GM23338 (cell line): Measurements from ENCODE around the gene RNF135. TPM values are rescaled to one million over a fixed set of nuclear protein-coding genes. Genes with fewer than 3 reads are reported as not detected.

ENCODE experiments used
- ATAC-seq: fragments of 200-7000 bp; cut with Tn5 transposase; 3 replicates; pipeline ENCODE4 v1.9.1; 2020
- DNase-seq: peaks from one replicate; pipeline ENCODE4 v3.0.0-alpha.2; 2015; ENCODE audit warnings: low spot score
- H2AFZ ChIP-seq: fragments of 200-600 bp; sonication (generic); 2 replicates; pipeline ENCODE4 v1.8.0; 2016; ENCODE audit warnings: antibody characterized with exemption, mild to moderate bottlenecking, moderate library complexity
- H3F3A ChIP-seq: fragments of 200-600 bp; sonication (generic); replicated peaks from 2 replicates; pipeline ENCODE4 v1.8.0; 2017; ENCODE audit warnings: antibody characterized with exemption, mixed run types, low read depth
- H3K27ac ChIP-seq: fragments of 200-600 bp; sonication (generic); 2 replicates; pipeline ENCODE4 v1.6.1; 2016; ENCODE audit warnings: low read depth
- H3K27me3 ChIP-seq: fragments of 200-600 bp; sonication (generic); 2 replicates; pipeline ENCODE4 v1.8.0; 2016; ENCODE audit warnings: mild to moderate bottlenecking, mixed run types, moderate library complexity; ENCODE audit not compliant: insufficient read depth
- H3K36me3 ChIP-seq: fragments of 200-600 bp; sonication (generic); 2 replicates; pipeline ENCODE4 v1.8.0; 2016; ENCODE audit warnings: mild to moderate bottlenecking; ENCODE audit not compliant: insufficient read depth
- H3K4me1 ChIP-seq: fragments of 200-600 bp; sonication (generic); 2 replicates; pipeline ENCODE4 v1.8.0; 2016; ENCODE audit warnings: mild to moderate bottlenecking, moderate library complexity; ENCODE audit not compliant: insufficient read depth
- H3K4me2 ChIP-seq: fragments of 200-600 bp; sonication (generic); 2 replicates; pipeline ENCODE4 v1.7.1; 2017; ENCODE audit warnings: mixed run types
- H3K4me3 ChIP-seq: fragments of 200-600 bp; sonication (generic); 2 replicates; pipeline ENCODE4 v1.6.1; 2016; ENCODE audit warnings: mixed run types
- H3K79me2 ChIP-seq: fragments of 200-600 bp; sonication (generic); replicated peaks from 2 replicates; pipeline ENCODE4 v1.8.0; 2017; ENCODE audit warnings: mild to moderate bottlenecking; ENCODE audit not compliant: insufficient read depth
- H3K9me2 ChIP-seq: fragments of 200-600 bp; sonication (generic); 2 replicates; pipeline ENCODE4 v1.8.0; 2017; ENCODE audit not compliant: insufficient read depth
- H4K20me1 ChIP-seq: fragments of 200-600 bp; sonication (generic); replicated peaks from 2 replicates; pipeline ENCODE4 v1.8.0; 2017; ENCODE audit warnings: mild to moderate bottlenecking; ENCODE audit not compliant: insufficient read depth
- H3K27ac Mint-ChIP-seq: 2 replicates; pipeline ENCODE4 v1.8.0; 2020; ENCODE audit warnings: inconsistent platforms, mild to moderate bottlenecking, moderate library complexity, mixed read lengths
- H3K27me3 Mint-ChIP-seq: 3 replicates; pipeline ENCODE4 v1.8.0; 2022; ENCODE audit warnings: low read depth, mild to moderate bottlenecking, moderate library complexity, mixed read lengths, inconsistent platforms; ENCODE audit not compliant: insufficient read depth, poor library complexity
- H3K36me3 Mint-ChIP-seq: 3 replicates; pipeline ENCODE4 v1.8.0; 2021; ENCODE audit warnings: low read depth, mild to moderate bottlenecking, inconsistent platforms, moderate library complexity, mixed read lengths
- H3K4me1 Mint-ChIP-seq: 3 replicates; pipeline ENCODE4 v1.8.0; 2020; ENCODE audit warnings: mild to moderate bottlenecking, inconsistent platforms, mixed read lengths
- H3K4me3 Mint-ChIP-seq: 3 replicates; pipeline ENCODE4 v1.8.0; 2021; ENCODE audit warnings: moderate library complexity, mild to moderate bottlenecking, inconsistent platforms, mixed read lengths
- H3K9me3 Mint-ChIP-seq: 3 replicates; pipeline ENCODE4 v1.8.0; 2020; ENCODE audit warnings: moderate library complexity, mild to moderate bottlenecking, inconsistent platforms, mixed read lengths
- CREB1 ChIP-seq: fragments of 250-450 bp; sonication (Bioruptor Pico); IDR thresholded peaks from 2 replicates; pipeline ENCODE4 v1.5.0; 2020; ENCODE audit warnings: low read depth, mild to moderate bottlenecking, moderate library complexity
- EZH2 ChIP-seq: fragments of 200-600 bp; sonication (generic); IDR thresholded peaks from one replicate; pipeline ENCODE4 v1.8.0; 2017; ENCODE audit warnings: antibody characterized with exemption, mild to moderate bottlenecking, low read depth; ENCODE audit not compliant: unreplicated experiment
- EZH2phosphoT487 ChIP-seq: fragments of 200-600 bp; sonication (generic); IDR thresholded peaks from one replicate; pipeline ENCODE4 v1.8.1; 2018; ENCODE audit warnings: antibody characterized with exemption; ENCODE audit not compliant: unreplicated experiment
- STAT1 ChIP-seq: IDR thresholded peaks from one replicate; pipeline ENCODE4 v1.6.1; 2016; ENCODE audit warnings: antibody characterized with exemption; ENCODE audit not compliant: unreplicated experiment
- ZNF331 ChIP-seq: fragments of 250-450 bp; sonication (Bioruptor Pico); IDR thresholded peaks from 2 replicates; pipeline ENCODE4 v1.5.0; 2020; ENCODE audit warnings: low read depth, mild to moderate bottlenecking, moderate library complexity
- polyA plus RNA-seq: library from polyadenylated mRNA; unstranded; fragments of >200 nt; fragmentation: Nextera tagmentation; extraction: Ambion mirVana; gene quantifications from 2 replicates; pipeline ENCODE4 v1.2.1, GENCODE V29; 2016
- total RNA-seq: library from RNA; depleted of rRNA; stranded (reverse); fragments of >200 nt; shearing (Covaris generic); gene quantifications from 2 replicates; pipeline ENCODE4 v1.2.3, GENCODE V29; 2014
- TF ChIP-seq, protein P1 (sequence below): IDR thresholded peaks from one replicate; pipeline ENCODE4 v1.6.1; 2018; ENCODE audit warnings: antibody characterized with exemption; ENCODE audit not compliant: unreplicated experiment
- TF ChIP-seq, protein P2 (sequence below): fragments of 250-450 bp; sonication (Bioruptor Pico); IDR thresholded peaks from 2 replicates; pipeline ENCODE4 v1.5.0; 2020; ENCODE audit warnings: mild to moderate bottlenecking, moderate library complexity
- TF ChIP-seq, protein P3 (sequence below), 2 experiments: fragments of 200-600 bp in 1 of 2; sonication (generic) in 1 of 2; conservative IDR thresholded peaks; 2 replicates each; pipeline versions ENCODE4 v1.5.1 to v1.6.1; 2016 to 2017; ENCODE audit warnings: antibody characterized with exemption in 2 of 2, low read depth in 2 of 2, mild to moderate bottlenecking in 2 of 2, moderate library complexity in 1 of 2

The RNF135 gene
- total and polyA plus RNA-seq, 2 experiments from 2014 or later = 9.4 to 9.8 TPM

DNA sequence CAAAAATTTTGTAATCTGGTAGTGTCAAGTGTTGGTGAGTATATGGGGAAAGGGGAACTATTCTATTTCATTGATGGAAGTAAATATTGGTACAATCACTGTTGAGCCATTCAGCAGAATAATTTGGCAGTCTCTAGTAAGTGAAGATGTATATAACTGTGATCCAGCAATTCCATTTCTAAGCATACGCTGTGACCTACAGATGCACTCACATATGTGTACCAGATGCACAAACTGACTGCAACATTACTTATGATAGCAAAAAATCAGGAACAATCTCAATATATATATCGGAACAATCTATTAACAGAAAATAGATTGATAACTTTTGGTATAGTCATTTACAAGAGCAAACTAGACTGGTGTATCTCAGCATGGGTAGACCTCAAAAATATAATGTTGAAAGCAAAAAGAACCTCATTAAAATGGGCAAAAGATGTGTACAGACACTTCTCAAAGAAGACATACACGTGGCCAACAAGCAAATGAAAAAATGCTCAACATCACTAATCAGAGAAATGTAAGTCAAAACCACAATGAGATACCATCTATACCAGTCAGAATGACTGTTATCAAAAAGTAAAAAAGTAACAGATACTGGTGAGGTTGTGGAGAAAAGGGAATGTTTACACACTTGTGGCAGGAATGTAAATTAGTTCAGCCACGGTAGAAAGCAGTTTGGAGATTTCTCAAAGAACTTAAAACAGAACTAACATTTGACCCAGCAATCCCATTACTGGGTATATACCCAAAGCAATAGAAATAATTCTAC, 28.3 kb upstream of the RNF135 start:
- Histone ChIP-seq H3K36me3 (no peaks in the 10 kb centered on the region), H3K4me1 (no peaks in the 10 kb centered on the region), H3K27ac (no peak overlapping the region), H3K79me2 (no peaks in the 10 kb centered on the region), H3K9me2 (no peaks in the 10 kb centered on the region), H3F3A (no peaks in the 10 kb centered on the region), H3K4me3 (no peak overlapping the region), H4K20me1 (no peaks in the 10 kb centered on the region), H3K4me2 (no peak overlapping the region), H3K27me3 (no peaks in the 10 kb centered on the region), H2AFZ (no peak overlapping the region)
- DNase-seq = no peak
- H3K27ac Mint-ChIP-seq = no peak overlapping the region
- H3K36me3 Mint-ChIP-seq = no peaks in the 10 kb centered on the region
- ATAC-seq = no peak
- no peak overlapping the region for H3K4me3 Mint-ChIP-seq
- peaks cover 4% of the 10 kb centered on the region for H3K27me3 Mint-ChIP-seq
- no peaks in the 10 kb centered on the region for H3K4me1 Mint-ChIP-seq
- TF ChIP-seq, protein P1, sequence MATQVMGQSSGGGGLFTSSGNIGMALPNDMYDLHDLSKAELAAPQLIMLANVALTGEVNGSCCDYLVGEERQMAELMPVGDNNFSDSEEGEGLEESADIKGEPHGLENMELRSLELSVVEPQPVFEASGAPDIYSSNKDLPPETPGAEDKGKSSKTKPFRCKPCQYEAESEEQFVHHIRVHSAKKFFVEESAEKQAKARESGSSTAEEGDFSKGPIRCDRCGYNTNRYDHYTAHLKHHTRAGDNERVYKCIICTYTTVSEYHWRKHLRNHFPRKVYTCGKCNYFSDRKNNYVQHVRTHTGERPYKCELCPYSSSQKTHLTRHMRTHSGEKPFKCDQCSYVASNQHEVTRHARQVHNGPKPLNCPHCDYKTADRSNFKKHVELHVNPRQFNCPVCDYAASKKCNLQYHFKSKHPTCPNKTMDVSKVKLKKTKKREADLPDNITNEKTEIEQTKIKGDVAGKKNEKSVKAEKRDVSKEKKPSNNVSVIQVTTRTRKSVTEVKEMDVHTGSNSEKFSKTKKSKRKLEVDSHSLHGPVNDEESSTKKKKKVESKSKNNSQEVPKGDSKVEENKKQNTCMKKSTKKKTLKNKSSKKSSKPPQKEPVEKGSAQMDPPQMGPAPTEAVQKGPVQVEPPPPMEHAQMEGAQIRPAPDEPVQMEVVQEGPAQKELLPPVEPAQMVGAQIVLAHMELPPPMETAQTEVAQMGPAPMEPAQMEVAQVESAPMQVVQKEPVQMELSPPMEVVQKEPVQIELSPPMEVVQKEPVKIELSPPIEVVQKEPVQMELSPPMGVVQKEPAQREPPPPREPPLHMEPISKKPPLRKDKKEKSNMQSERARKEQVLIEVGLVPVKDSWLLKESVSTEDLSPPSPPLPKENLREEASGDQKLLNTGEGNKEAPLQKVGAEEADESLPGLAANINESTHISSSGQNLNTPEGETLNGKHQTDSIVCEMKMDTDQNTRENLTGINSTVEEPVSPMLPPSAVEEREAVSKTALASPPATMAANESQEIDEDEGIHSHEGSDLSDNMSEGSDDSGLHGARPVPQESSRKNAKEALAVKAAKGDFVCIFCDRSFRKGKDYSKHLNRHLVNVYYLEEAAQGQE = no peak
- no peak for TF ChIP-seq CREB1 (CRISPR knock-in tag)
- TF ChIP-seq ZNF331 = no peak
- TF ChIP-seq, protein P2, sequence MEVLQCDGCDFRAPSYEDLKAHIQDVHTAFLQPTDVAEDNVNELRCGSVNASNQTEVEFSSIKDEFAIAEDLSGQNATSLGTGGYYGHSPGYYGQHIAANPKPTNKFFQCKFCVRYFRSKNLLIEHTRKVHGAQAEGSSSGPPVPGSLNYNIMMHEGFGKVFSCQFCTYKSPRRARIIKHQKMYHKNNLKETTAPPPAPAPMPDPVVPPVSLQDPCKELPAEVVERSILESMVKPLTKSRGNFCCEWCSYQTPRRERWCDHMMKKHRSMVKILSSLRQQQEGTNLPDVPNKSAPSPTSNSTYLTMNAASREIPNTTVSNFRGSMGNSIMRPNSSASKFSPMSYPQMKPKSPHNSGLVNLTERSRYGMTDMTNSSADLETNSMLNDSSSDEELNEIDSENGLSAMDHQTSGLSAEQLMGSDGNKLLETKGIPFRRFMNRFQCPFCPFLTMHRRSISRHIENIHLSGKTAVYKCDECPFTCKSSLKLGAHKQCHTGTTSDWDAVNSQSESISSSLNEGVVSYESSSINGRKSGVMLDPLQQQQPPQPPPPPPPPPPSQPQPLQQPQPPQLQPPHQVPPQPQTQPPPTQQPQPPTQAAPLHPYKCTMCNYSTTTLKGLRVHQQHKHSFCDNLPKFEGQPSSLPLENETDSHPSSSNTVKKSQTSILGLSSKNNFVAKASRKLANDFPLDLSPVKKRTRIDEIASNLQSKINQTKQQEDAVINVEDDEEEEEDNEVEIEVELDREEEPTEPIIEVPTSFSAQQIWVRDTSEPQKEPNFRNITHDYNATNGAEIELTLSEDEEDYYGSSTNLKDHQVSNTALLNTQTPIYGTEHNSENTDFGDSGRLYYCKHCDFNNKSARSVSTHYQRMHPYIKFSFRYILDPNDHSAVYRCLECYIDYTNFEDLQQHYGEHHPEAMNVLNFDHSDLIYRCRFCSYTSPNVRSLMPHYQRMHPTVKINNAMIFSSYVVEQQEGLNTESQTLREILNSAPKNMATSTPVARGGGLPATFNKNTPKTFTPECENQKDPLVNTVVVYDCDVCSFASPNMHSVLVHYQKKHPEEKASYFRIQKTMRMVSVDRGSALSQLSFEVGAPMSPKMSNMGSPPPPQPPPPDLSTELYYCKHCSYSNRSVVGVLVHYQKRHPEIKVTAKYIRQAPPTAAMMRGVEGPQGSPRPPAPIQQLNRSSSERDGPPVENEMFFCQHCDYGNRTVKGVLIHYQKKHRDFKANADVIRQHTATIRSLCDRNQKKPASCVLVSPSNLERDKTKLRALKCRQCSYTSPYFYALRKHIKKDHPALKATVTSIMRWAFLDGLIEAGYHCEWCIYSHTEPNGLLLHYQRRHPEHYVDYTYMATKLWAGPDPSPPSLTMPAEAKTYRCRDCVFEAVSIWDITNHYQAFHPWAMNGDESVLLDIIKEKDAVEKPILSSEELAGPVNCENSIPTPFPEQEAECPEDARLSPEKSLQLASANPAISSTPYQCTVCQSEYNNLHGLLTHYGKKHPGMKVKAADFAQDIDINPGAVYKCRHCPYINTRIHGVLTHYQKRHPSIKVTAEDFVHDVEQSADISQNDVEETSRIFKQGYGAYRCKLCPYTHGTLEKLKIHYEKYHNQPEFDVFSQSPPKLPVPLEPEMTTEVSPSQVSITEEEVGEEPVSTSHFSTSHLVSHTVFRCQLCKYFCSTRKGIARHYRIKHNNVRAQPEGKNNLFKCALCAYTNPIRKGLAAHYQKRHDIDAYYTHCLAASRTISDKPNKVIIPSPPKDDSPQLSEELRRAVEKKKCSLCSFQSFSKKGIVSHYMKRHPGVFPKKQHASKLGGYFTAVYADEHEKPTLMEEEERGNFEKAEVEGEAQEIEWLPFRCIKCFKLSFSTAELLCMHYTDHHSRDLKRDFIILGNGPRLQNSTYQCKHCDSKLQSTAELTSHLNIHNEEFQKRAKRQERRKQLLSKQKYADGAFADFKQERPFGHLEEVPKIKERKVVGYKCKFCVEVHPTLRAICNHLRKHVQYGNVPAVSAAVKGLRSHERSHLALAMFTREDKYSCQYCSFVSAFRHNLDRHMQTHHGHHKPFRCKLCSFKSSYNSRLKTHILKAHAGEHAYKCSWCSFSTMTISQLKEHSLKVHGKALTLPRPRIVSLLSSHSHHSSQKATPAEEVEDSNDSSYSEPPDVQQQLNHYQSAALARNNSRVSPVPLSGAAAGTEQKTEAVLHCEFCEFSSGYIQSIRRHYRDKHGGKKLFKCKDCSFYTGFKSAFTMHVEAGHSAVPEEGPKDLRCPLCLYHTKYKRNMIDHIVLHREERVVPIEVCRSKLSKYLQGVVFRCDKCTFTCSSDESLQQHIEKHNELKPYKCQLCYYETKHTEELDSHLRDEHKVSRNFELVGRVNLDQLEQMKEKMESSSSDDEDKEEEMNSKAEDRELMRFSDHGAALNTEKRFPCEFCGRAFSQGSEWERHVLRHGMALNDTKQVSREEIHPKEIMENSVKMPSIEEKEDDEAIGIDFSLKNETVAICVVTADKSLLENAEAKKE (CRISPR knock-in tag) = no peak
- TF ChIP-seq EZH2 = no peak
- TF ChIP-seq EZH2phosphoT487 = no peak
- TF ChIP-seq, protein P3, sequence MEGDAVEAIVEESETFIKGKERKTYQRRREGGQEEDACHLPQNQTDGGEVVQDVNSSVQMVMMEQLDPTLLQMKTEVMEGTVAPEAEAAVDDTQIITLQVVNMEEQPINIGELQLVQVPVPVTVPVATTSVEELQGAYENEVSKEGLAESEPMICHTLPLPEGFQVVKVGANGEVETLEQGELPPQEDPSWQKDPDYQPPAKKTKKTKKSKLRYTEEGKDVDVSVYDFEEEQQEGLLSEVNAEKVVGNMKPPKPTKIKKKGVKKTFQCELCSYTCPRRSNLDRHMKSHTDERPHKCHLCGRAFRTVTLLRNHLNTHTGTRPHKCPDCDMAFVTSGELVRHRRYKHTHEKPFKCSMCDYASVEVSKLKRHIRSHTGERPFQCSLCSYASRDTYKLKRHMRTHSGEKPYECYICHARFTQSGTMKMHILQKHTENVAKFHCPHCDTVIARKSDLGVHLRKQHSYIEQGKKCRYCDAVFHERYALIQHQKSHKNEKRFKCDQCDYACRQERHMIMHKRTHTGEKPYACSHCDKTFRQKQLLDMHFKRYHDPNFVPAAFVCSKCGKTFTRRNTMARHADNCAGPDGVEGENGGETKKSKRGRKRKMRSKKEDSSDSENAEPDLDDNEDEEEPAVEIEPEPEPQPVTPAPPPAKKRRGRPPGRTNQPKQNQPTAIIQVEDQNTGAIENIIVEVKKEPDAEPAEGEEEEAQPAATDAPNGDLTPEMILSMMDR (conservative IDR thresholded peaks at IDR 0.05; ENCODE audit: low read depth in 2 of 2) = no peak
- no peak for TF ChIP-seq STAT1
- H3K9me3 Mint-ChIP-seq = no peaks in the 10 kb centered on the region; the same call in 2 of the 3 replicates
